Fibroblast of villous mesenchyme (primary cell): Measurements from ENCODE around the gene RXRA. TPM values are rescaled to one million over a fixed set of nuclear protein-coding genes. Genes with fewer than 3 reads are reported as not detected.
A peak's percentile ranks its signal among the peaks of the same experiment; 100 is the strongest.

Experiments used
- DNase-seq: peaks from one replicate; pipeline ENCODE4 v3.0.0-alpha.2; 2010; ENCODE audit warnings: low read depth
- H3K4me3 ChIP-seq: 2 replicates; pipeline ENCODE4 v1.5.1; 2011; ENCODE audit warnings: low read depth, mild to moderate bottlenecking, low read length
- total RNA-seq: library from RNA; depleted of rRNA; stranded (reverse); fragments of >200 nt; gene quantifications from 2 replicates; pipeline ENCODE4 v1.2.3, GENCODE V29; 2012
- TF ChIP-seq, protein P1 (sequence below): IDR thresholded peaks from 2 replicates; pipeline ENCODE4 v1.5.1; 2012; ENCODE audit warnings: low read depth, mild to moderate bottlenecking, low read length; ENCODE audit not compliant: insufficient read depth

The RXRA gene
- total RNA-seq, 1 donor: 16.0 TPM

- TF ChIP-seq, protein P1, sequence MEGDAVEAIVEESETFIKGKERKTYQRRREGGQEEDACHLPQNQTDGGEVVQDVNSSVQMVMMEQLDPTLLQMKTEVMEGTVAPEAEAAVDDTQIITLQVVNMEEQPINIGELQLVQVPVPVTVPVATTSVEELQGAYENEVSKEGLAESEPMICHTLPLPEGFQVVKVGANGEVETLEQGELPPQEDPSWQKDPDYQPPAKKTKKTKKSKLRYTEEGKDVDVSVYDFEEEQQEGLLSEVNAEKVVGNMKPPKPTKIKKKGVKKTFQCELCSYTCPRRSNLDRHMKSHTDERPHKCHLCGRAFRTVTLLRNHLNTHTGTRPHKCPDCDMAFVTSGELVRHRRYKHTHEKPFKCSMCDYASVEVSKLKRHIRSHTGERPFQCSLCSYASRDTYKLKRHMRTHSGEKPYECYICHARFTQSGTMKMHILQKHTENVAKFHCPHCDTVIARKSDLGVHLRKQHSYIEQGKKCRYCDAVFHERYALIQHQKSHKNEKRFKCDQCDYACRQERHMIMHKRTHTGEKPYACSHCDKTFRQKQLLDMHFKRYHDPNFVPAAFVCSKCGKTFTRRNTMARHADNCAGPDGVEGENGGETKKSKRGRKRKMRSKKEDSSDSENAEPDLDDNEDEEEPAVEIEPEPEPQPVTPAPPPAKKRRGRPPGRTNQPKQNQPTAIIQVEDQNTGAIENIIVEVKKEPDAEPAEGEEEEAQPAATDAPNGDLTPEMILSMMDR: no peak
- DNase-seq: peak; percentile 52
These were observed 147.8 kb downstream of the RXRA start for GRCh38 chr9:134474055-134474370.

DNA sequence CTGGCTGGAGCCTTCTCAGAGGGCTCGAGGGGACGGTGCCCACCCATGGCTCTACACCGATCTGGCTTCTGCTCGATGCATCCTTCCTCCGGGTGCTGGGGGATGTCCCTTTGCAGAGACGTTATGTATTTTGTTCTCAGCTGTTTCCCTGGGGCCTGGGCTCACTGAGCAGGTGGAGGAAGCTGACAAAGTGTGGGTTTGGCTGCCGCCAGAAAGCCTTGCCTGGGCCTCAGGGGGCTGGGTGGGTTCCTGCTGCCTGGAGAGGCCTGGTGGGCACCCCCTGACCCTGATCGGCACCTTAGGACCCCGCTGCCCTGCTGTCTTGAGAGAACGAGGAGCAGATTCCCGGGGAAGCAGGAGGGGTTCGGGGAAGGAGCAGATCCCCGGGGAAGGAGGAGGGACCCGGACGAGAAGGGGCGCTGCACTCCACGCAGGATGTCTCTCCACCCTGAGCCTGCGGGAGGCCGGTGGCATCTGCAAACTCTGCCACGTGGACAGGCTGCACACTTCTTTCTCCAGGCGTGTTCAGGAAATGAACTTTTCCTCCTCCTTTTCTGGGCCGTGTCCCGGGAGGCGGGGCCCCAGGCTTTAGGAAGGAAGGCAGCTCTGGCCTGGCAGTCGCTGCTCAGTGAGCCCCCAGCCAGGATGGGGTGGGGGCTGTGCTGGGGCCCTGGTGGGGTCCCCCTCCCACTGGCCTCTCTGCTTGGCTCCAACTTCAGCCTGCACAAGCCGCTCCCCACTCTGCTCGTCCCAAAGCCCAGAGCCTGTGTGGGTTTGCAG lies 148.9 kb downstream of the RXRA start:
- H3K4me3 ChIP-seq: no peak overlapping the region
- TF ChIP-seq, protein P1: peak; percentile 36
- peak; percentile 93 for DNase-seq

More at GRCh38 chr9:134474055-134474370, 147.8 kb downstream of the RXRA start:
- H3K4me3 ChIP-seq: no peak overlapping the region

- H3K4me3 ChIP-seq: no peak overlapping the region
- DNase-seq: no peak
- TF ChIP-seq, protein P1: no peak
These were observed 150.2 kb downstream of the RXRA start for GRCh38 chr9:134476272-134476941.

DNA sequence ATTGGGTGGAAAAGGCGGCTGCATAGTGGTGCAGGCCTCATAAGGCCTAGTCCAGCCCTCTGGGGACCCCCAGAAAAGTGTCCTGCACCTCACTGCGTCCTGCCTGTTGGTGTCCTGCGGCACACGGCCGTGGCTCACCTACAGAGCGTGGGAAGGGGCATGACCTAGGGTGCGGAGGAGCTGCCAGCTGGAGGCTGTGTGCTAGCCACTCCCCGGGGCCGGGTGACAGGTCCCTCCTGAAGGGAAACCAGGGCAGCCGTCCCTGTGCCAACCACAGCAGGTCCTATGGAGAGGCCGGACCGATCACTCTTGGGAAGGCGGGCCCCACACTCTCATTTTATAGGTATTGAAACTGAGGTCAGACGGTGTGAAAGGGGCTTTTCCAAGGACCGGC lies 150.7 kb downstream of the RXRA start:
- H3K4me3 ChIP-seq: no peak overlapping the region
- TF ChIP-seq, protein P1: no peak
- no peak for DNase-seq

- no peak for DNase-seq
- TF ChIP-seq, protein P1: no peak
- H3K4me3 ChIP-seq: no peak overlapping the region
These were observed 151.2 kb downstream of the RXRA start for GRCh38 chr9:134477342-134477925.

- no peak overlapping the region for H3K4me3 ChIP-seq
- no peak for DNase-seq
- TF ChIP-seq, protein P1: no peak
These were observed 151.7 kb downstream of the RXRA start for GRCh38 chr9:134477927-134478326.
